PC-3 (cell line): ENCODE results near the gene PSMD1. TPM values are rescaled to one million over a fixed set of nuclear protein-coding genes. Genes with fewer than 3 reads are reported as not detected.

Source experiments
- ATAC-seq: fragments of 200-7000 bp; cut with Tn5 transposase; 2 replicates; pipeline ENCODE4 v1.9.1; 2020; ENCODE audit warnings: mild to moderate bottlenecking, moderate library complexity
- BruUV-seq: library from RNA; stranded (reverse); fragments of 400-500 nt; replicated peaks from 2 replicates; lab custom pipeline; 2021; lab: Mats Ljungman, UMichigan
- CTCF ChIA-PET: fragments of 300-600 bp; sonication (Branson Sonifier 250); formaldehyde crosslinking; loops from one replicate; lab custom pipeline; 2022; ENCODE audit warnings: antibody characterized with exemption; lab: Charles Lee
- POLR2A ChIA-PET: fragments of 300-600 bp; sonication (Branson Sonifier 250); formaldehyde crosslinking; loops from one replicate; lab custom pipeline; 2022; ENCODE audit warnings: antibody characterized with exemption; ENCODE audit not compliant: unreplicated experiment; lab: Charles Lee
- DNase-seq: peaks from one replicate; pipeline ENCODE4 v3.0.0-alpha.2; 2015
- H2AFZ ChIP-seq: fragments of 300-600 bp; sonication (generic); 2 replicates; pipeline ENCODE4 v1.6.0; 2016; ENCODE audit warnings: antibody characterized with exemption, low read length
- H3F3A ChIP-seq: fragments of 300-600 bp; sonication (generic); one replicate; pipeline ENCODE4 v1.6.0; 2017; ENCODE audit warnings: antibody characterized with exemption, low read length, control low read depth, mild to moderate bottlenecking; ENCODE audit not compliant: unreplicated experiment
- H3K27ac ChIP-seq: fragments of 300-600 bp; sonication (generic); 2 replicates; pipeline ENCODE4 v1.5.1; 2016; ENCODE audit warnings: mild to moderate bottlenecking, low read length
- H3K27me3 ChIP-seq: fragments of 300-600 bp; sonication (generic); 2 replicates; pipeline ENCODE4 v1.6.1; 2016; ENCODE audit warnings: low read length, mixed read lengths
- H3K36me3 ChIP-seq: fragments of 300-600 bp; sonication (generic); 2 replicates; pipeline ENCODE4 v1.6.1; 2016; ENCODE audit warnings: low read depth, mixed run types, low read length, mixed read lengths
- H3K4me1 ChIP-seq: fragments of 300-600 bp; sonication (generic); 2 replicates; pipeline ENCODE4 v1.5.1; 2016; ENCODE audit warnings: low read length; ENCODE audit not compliant: insufficient read depth
- H3K4me2 ChIP-seq: fragments of 300-600 bp; sonication (generic); 2 replicates; pipeline ENCODE4 v1.6.0; 2016; ENCODE audit warnings: low read length
- H3K4me3 ChIP-seq: fragments of 300-600 bp; sonication (generic); 2 replicates; pipeline ENCODE4 v1.5.1; 2016; ENCODE audit warnings: mild to moderate bottlenecking, low read length, mixed read lengths
- H3K79me2 ChIP-seq: fragments of 300-600 bp; sonication (generic); 2 replicates; pipeline ENCODE4 v1.6.1; 2017; ENCODE audit warnings: low read length, mixed read lengths
- H3K9ac ChIP-seq: fragments of 300-600 bp; sonication (generic); 2 replicates; pipeline ENCODE4 v1.6.0; 2016; ENCODE audit warnings: mild to moderate bottlenecking, low read length
- H3K9me2 ChIP-seq: fragments of 300-600 bp; sonication (generic); replicated peaks from 2 replicates; pipeline ENCODE4 v1.6.1; 2016; ENCODE audit warnings: mixed run types, low read length, mixed read lengths
- H3K9me3 ChIP-seq: fragments of 300-600 bp; sonication (generic); 2 replicates; pipeline ENCODE4 v1.6.1; 2016; ENCODE audit warnings: low read length, mixed read lengths
- H4K20me1 ChIP-seq: fragments of 300-600 bp; sonication (generic); 2 replicates; pipeline ENCODE4 v1.6.1; 2016; ENCODE audit warnings: low read length, mixed read lengths
- CTCF ChIP-seq: fragments of 300-600 bp; sonication (generic); conservative IDR thresholded peaks from 2 replicates; pipeline ENCODE4 v1.5.1; 2017; ENCODE audit warnings: antibody characterized with exemption, low read depth, mild to moderate bottlenecking, low read length
- EZH2 ChIP-seq: fragments of 300-600 bp; sonication (generic); IDR thresholded peaks from one replicate; pipeline ENCODE4 v1.6.1; 2017; ENCODE audit warnings: antibody characterized with exemption, mild to moderate bottlenecking, low read length; ENCODE audit not compliant: unreplicated experiment
- EZH2phosphoT487 ChIP-seq: fragments of 300-600 bp; sonication (generic); IDR thresholded peaks from 2 replicates; pipeline ENCODE4 v1.6.1; 2018; ENCODE audit warnings: mild to moderate bottlenecking, antibody characterized with exemption, low read length, borderline replicate concordance
- intact Hi-C: fragments of 100-400 bp; cut with micrococcal nuclease; formaldehyde crosslinking; loops from 2 replicates; pipeline ENCODE4 v1.9.0; 2023
- total RNA-seq: library from RNA; depleted of rRNA; stranded (reverse); fragments of >200 nt; gene quantifications from 2 replicates; pipeline ENCODE4 v1.2.3, GENCODE V29; 2014

PSMD1 gene
- total RNA-seq, 1 experiment from 2014 or later, result 154 TPM

- TF ChIP-seq EZH2 (no peak), EZH2phosphoT487 (no peak), CTCF (no peak)
- DNase-seq, result no peak
- Histone ChIP-seq H2AFZ (no peak overlapping the region), H3K9me2 (no peaks in the 10 kb centered on the region), H3K27me3 (no peaks in the 10 kb centered on the region), H3K79me2 (no peaks in the 10 kb centered on the region), H3K9ac (no peak overlapping the region), H3K4me3 (no peak overlapping the region), H3K4me1 (no peaks in the 10 kb centered on the region), H3K36me3 (peaks cover 50% of the 10 kb centered on the region), H3F3A (no peaks in the 10 kb centered on the region), H3K27ac (no peak overlapping the region), H3K4me2 (no peak overlapping the region), H3K9me3 (no peaks in the 10 kb centered on the region), H4K20me1 (no peaks in the 10 kb centered on the region)
- intact Hi-C loops, result no loop called here
- CTCF ChIA-PET, result no interaction called here
- POLR2A ChIA-PET, result no interaction called here
- no peak for ATAC-seq
- BruUV-seq, result no TSS peak
Observed at GRCh38 chr2:231172025-231172424, 115.4 kb downstream of the PSMD1 start.

GRCh38 chr2:231174211-231174651, 117.6 kb downstream of the PSMD1 start:
- no peak overlapping the region for H3K9ac ChIP-seq
- H3K36me3 ChIP-seq, result peaks cover 42% of the 10 kb centered on the region
- intact Hi-C loops, result no loop called here
- TF ChIP-seq CTCF (no peak), EZH2 (no peak), EZH2phosphoT487 (no peak)
- H3K27ac ChIP-seq, result no peak overlapping the region
- H3K9me2 ChIP-seq, result no peaks in the 10 kb centered on the region
- POLR2A ChIA-PET, result no interaction called here
- no peak overlapping the region for H3K4me3 ChIP-seq
- no peaks in the 10 kb centered on the region for H3F3A ChIP-seq
- no peaks in the 10 kb centered on the region for H3K79me2 ChIP-seq
- H3K4me1 ChIP-seq, result no peaks in the 10 kb centered on the region
- CTCF ChIA-PET, result no interaction called here
- no peaks in the 10 kb centered on the region for H3K27me3 ChIP-seq
- BruUV-seq, result no TSS peak
- H3K4me2 ChIP-seq, result no peak overlapping the region
- no peak for DNase-seq
- H2AFZ ChIP-seq, result no peak overlapping the region
- no peaks in the 10 kb centered on the region for H3K9me3 ChIP-seq
- no peak for ATAC-seq
- no peaks in the 10 kb centered on the region for H4K20me1 ChIP-seq

- ATAC-seq (no peak), DNase-seq (no peak)
- Histone ChIP-seq H3K4me3 (no peak overlapping the region), H2AFZ (no peak overlapping the region), H3K9me2 (no peaks in the 10 kb centered on the region), H3F3A (no peaks in the 10 kb centered on the region), H3K36me3 (peaks cover 25% of the 10 kb centered on the region), H3K4me1 (peaks cover 13% of the 10 kb centered on the region), H4K20me1 (no peaks in the 10 kb centered on the region), H3K4me2 (no peak overlapping the region), H3K27me3 (no peaks in the 10 kb centered on the region), H3K27ac (no peak overlapping the region), H3K9me3 (no peaks in the 10 kb centered on the region), H3K9ac (no peak overlapping the region), H3K79me2 (no peaks in the 10 kb centered on the region)
- no TSS peak for BruUV-seq
- TF ChIP-seq EZH2phosphoT487 (no peak), CTCF (no peak), EZH2 (no peak)
- CTCF ChIA-PET, result no interaction called here
- intact Hi-C loops, result no loop called here
- POLR2A ChIA-PET, result no interaction called here
Observed at GRCh38 chr2:231176066-231176465, 119.4 kb downstream of the PSMD1 start.
